Middle frontal gyrus (tissue), 1 donor: ENCODE measurements around the gene LRP3.
"Not testable (repeated sequence)": the region's sequence is repeated elsewhere in the genome, so short reads cannot be mapped to it uniquely, and the experiment has no call there.

Source experiments
- DNase-seq: peaks from one replicate; pipeline ENCODE4 v3.0.0-alpha.2; 2015; ENCODE audit warnings: low spot score; ENCODE audit errors: extremely low spot score

The LRP3 gene

GRCh38 chr19:33193865-33194362, at the start of gene LRP3:
Gene LRP3, plus strand, starts transcription at chr19:33194330. Its CDS starts 456 bp downstream, at chr19:33194786.
- no peak for DNase-seq

- no peak for DNase-seq
Measured at GRCh38 chr19:33146209-33146608, 47.9 kb upstream of the LRP3 start.

GRCh38 chr19:33147538-33147937, 46.6 kb upstream of the LRP3 start:
- DNase-seq = no peak

- DNase-seq = no peak
Measured at GRCh38 chr19:33150852-33151518, 43.1 kb upstream of the LRP3 start.

- DNase-seq = no peak
Measured at GRCh38 chr19:33152176-33152575, 42.0 kb upstream of the LRP3 start.

GRCh38 chr19:33152625-33153024, 41.5 kb upstream of the LRP3 start:
- not testable (repeated sequence) for DNase-seq

- DNase-seq = not testable (repeated sequence)
Measured at GRCh38 chr19:33154313-33154712, 39.8 kb upstream of the LRP3 start.

GRCh38 chr19:33156334-33156733, 37.8 kb upstream of the LRP3 start:
- no peak for DNase-seq

- DNase-seq = no peak
Measured at GRCh38 chr19:33157906-33158305, 36.2 kb upstream of the LRP3 start.

GRCh38 chr19:33158365-33158764, 35.8 kb upstream of the LRP3 start:
- DNase-seq = no peak

- no peak for DNase-seq
Measured at GRCh38 chr19:33159149-33159548, 35.0 kb upstream of the LRP3 start.

GRCh38 chr19:33159893-33160292, 34.2 kb upstream of the LRP3 start:
- no peak for DNase-seq

- no peak for DNase-seq
Measured at GRCh38 chr19:33161201-33161600, 32.9 kb upstream of the LRP3 start.

GRCh38 chr19:33163481-33163880, 30.6 kb upstream of the LRP3 start:
- DNase-seq = no peak

- not testable (repeated sequence) for DNase-seq
Measured at GRCh38 chr19:33166037-33166436, 28.1 kb upstream of the LRP3 start.

GRCh38 chr19:33167438-33167837, 26.7 kb upstream of the LRP3 start:
- DNase-seq = no peak

- no peak for DNase-seq
Measured at GRCh38 chr19:33168528-33168927, 25.6 kb upstream of the LRP3 start.

GRCh38 chr19:33171222-33171795, 22.8 kb upstream of the LRP3 start:
- no peak for DNase-seq

- no peak for DNase-seq
Measured at GRCh38 chr19:33171916-33172359, 22.2 kb upstream of the LRP3 start.

- no peak for DNase-seq
Measured at GRCh38 chr19:33174186-33174585, 19.9 kb upstream of the LRP3 start.

GRCh38 chr19:33175156-33175782, 18.9 kb upstream of the LRP3 start:
- DNase-seq = no peak

GRCh38 chr19:33175886-33176669, 18.1 kb upstream of the LRP3 start:
- DNase-seq = no peak
